Gastroesophageal sphincter (tissue), 3 donors: ENCODE measurements around the gene MYDGF.

Experiments used
- CTCF ChIP-seq, 4 experiments: fragments of 200-600 bp in 2 of 4; fragments of 450-650 bp in 2 of 4; sonication (generic) in 1 of 4; IDR thresholded peaks; one replicate each; pipeline ENCODE4 v1.5.1; 2017 to 2019; ENCODE audit warnings: antibody characterized with exemption in 4 of 4, mild to moderate bottlenecking in 2 of 4, moderate library complexity in 2 of 4
- POLR2A ChIP-seq, 2 donors: fragments of 450-650 bp; IDR thresholded peaks; one replicate each; pipeline ENCODE4 v1.6.1; 2017; ENCODE audit warnings: antibody characterized with exemption in 2 of 2, mild to moderate bottlenecking in 2 of 2, moderate library complexity in 1 of 2

- no peak for TF ChIP-seq POLR2A (IDR thresholded peaks at IDR 0.05)
- no peak for TF ChIP-seq CTCF (IDR thresholded peaks at IDR 0.05)
Measured at GRCh38 chr19:4650159-4650558, 20.0 kb downstream of the MYDGF start.
